ENCODE results near the gene MCCC1. TPM values are rescaled to one million over a fixed set of nuclear protein-coding genes. Genes with fewer than 3 reads are reported as not detected.
A peak's percentile ranks its signal among the peaks of the same experiment; 100 is the strongest.

The MCCC1 gene
- total RNA-seq, 1 experiment from 2014 or later = 19.2 TPM

DNA sequence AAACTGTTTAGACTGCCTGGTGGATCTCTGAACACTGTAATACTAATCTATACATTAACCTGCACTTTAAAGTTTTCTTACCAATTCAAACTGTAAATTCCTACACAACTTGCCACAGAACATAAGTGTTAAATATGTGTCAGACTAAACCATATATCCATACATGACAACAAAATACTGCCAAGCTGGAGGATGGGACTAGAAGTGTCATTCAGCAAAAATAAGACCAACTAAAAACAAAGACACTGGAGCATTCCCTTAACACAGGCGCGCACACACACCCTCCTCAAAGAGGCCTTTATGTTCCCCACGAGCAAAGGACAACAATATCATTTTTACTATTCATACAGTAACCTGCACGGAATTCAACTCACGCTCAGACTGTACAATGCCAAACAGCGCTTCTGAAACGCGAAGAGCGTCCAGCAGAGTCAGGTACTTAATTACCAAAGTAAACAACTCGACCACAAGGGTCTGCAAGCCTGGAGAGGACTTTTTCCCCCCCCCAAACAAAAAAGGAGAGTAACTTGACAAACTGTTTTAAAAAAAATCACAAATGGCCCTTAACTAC, 120.1 kb downstream of the MCCC1 start:
- H3K36me3 ChIP-seq (ENCODE audit: insufficient read depth, low read length, poor library complexity, severe bottlenecking) = no peaks in the 10 kb centered on the region
- ChIA-PET CTCF (no interaction called here), POLR2A (ENCODE audit: low non-redundant PET) (interaction anchor here (0.6 kb wide), 1 partner anchor 18 kb away, joined by 3 read pairs; no protein-coding TSS in a partner anchor)
- peaks cover 27% of the 10 kb centered on the region for H3K4me1 ChIP-seq (ENCODE audit: insufficient read depth, low read length, poor library complexity, severe bottlenecking)
- DNase-seq (ENCODE audit: low spot score) = no peak
- no peaks in the 10 kb centered on the region for H3K27me3 ChIP-seq (replicated peaks; ENCODE audit: insufficient read depth, low read depth, low read length, poor library complexity)
- BruUV-seq (replicated peaks) = TSS peak; percentile 76
- peak overlapping the region; percentile 78 for H3K27ac ChIP-seq (ENCODE audit: low read depth, low read length, poor library complexity, severe bottlenecking)
- peak overlapping the region; percentile 82 for H3K4me3 ChIP-seq (ENCODE audit: low read depth, low read length, poor library complexity, severe bottlenecking)
- TF ChIP-seq EZH2 (IDR thresholded peaks at IDR 0.05; ENCODE audit: borderline replicate concordance, low read depth, low read length, poor library complexity, severe bottlenecking) (no peak), CTCF (conservative IDR thresholded peaks at IDR 0.05; ENCODE audit: low read depth, low read length) (no peak)
- H3K9me3 ChIP-seq (ENCODE audit: low read depth, low read length, poor library complexity, severe bottlenecking) = no peaks in the 10 kb centered on the region
- intact Hi-C loops (cut with micrococcal nuclease; ENCODE audit: unreplicated experiment) = no loop called here

GRCh38 chr3:182978387-182978786, 120.9 kb downstream of the MCCC1 start:
- no peaks in the 10 kb centered on the region for H3K9me3 ChIP-seq (ENCODE audit: low read depth, low read length, poor library complexity, severe bottlenecking)
- POLR2A ChIA-PET (ENCODE audit: low non-redundant PET) = interaction anchor here (0.6 kb wide), 1 partner anchor 72 kb away, joined by 3 read pairs; no protein-coding TSS in a partner anchor
- H3K4me3 ChIP-seq (ENCODE audit: low read depth, low read length, poor library complexity, severe bottlenecking) = peak overlapping the region; percentile 82
- no peaks in the 10 kb centered on the region for H3K36me3 ChIP-seq (ENCODE audit: insufficient read depth, low read length, poor library complexity, severe bottlenecking)
- CTCF ChIA-PET = no interaction called here
- TF ChIP-seq EZH2 (IDR thresholded peaks at IDR 0.05; ENCODE audit: borderline replicate concordance, low read depth, low read length, poor library complexity, severe bottlenecking) = no peak
- TF ChIP-seq CTCF (conservative IDR thresholded peaks at IDR 0.05; ENCODE audit: low read depth, low read length) = no peak
- peaks cover 27% of the 10 kb centered on the region for H3K4me1 ChIP-seq (ENCODE audit: insufficient read depth, low read length, poor library complexity, severe bottlenecking)
- no peaks in the 10 kb centered on the region for H3K27me3 ChIP-seq (replicated peaks; ENCODE audit: insufficient read depth, low read depth, low read length, poor library complexity)
- no TSS peak for BruUV-seq (replicated peaks)
- H3K27ac ChIP-seq (ENCODE audit: low read depth, low read length, poor library complexity, severe bottlenecking) = peak overlapping the region; percentile 19
- DNase-seq (ENCODE audit: low spot score) = no peak
- intact Hi-C loops (cut with micrococcal nuclease; ENCODE audit: unreplicated experiment) = no loop called here

- no TSS peak for BruUV-seq (replicated peaks)
- POLR2A ChIA-PET (ENCODE audit: low non-redundant PET) = no interaction called here
- CTCF ChIA-PET = no interaction called here
These were observed 126.2 kb downstream of the MCCC1 start for GRCh38 chr3:182973047-182973446.

More at GRCh38 chr3:182973047-182973446, 126.2 kb downstream of the MCCC1 start:
- no peak overlapping the region for H3K4me3 ChIP-seq (ENCODE audit: low read depth, low read length, poor library complexity, severe bottlenecking)
- intact Hi-C loops (cut with micrococcal nuclease; ENCODE audit: unreplicated experiment) = no loop called here
- no peaks in the 10 kb centered on the region for H3K9me3 ChIP-seq (ENCODE audit: low read depth, low read length, poor library complexity, severe bottlenecking)
- H3K4me1 ChIP-seq (ENCODE audit: insufficient read depth, low read length, poor library complexity, severe bottlenecking) = peaks cover 45% of the 10 kb centered on the region
- H3K36me3 ChIP-seq (ENCODE audit: insufficient read depth, low read length, poor library complexity, severe bottlenecking) = no peaks in the 10 kb centered on the region
- no peaks in the 10 kb centered on the region for H3K27me3 ChIP-seq (replicated peaks; ENCODE audit: insufficient read depth, low read depth, low read length, poor library complexity)
- DNase-seq (ENCODE audit: low spot score) = no peak
- no peak overlapping the region for H3K27ac ChIP-seq (ENCODE audit: low read depth, low read length, poor library complexity, severe bottlenecking)
- no peak for TF ChIP-seq EZH2 (IDR thresholded peaks at IDR 0.05; ENCODE audit: borderline replicate concordance, low read depth, low read length, poor library complexity, severe bottlenecking)
- no peak for TF ChIP-seq CTCF (conservative IDR thresholded peaks at IDR 0.05; ENCODE audit: low read depth, low read length)

All from A673 (cell line).